ENCODE data around the gene CA9. TPM values are rescaled to one million over a fixed set of nuclear protein-coding genes. Genes with fewer than 3 reads are reported as not detected.

Gene CA9
- total RNA-seq, 1 donor from 2014 or later: 6.8 TPM

DNA sequence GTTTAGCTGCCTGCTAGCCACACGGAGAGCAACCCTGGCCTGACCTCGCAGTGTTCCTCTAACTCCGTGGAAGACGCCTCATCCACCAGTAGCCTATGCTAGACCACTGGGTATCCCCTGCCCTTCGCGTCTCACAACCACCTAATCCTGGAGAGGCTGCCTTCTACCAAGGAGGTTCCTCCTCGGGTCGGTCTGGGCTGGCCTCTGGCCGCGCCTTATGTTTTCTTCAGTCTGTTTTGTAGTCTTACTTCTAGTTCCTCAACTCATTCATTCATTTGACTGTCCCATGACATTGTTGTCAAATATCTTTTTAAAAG is 17.6 kb downstream of the CA9 start:
- no peak for DNase-seq (ENCODE audit: low read depth)

- no peak for DNase-seq (ENCODE audit: low read depth)
Measured at GRCh38 chr9:35691757-35692301, 18.1 kb downstream of the CA9 start.

GRCh38 chr9:35695943-35696401 is 22.2 kb downstream of the CA9 start:
- DNase-seq (ENCODE audit: low read depth): no peak

DNA sequence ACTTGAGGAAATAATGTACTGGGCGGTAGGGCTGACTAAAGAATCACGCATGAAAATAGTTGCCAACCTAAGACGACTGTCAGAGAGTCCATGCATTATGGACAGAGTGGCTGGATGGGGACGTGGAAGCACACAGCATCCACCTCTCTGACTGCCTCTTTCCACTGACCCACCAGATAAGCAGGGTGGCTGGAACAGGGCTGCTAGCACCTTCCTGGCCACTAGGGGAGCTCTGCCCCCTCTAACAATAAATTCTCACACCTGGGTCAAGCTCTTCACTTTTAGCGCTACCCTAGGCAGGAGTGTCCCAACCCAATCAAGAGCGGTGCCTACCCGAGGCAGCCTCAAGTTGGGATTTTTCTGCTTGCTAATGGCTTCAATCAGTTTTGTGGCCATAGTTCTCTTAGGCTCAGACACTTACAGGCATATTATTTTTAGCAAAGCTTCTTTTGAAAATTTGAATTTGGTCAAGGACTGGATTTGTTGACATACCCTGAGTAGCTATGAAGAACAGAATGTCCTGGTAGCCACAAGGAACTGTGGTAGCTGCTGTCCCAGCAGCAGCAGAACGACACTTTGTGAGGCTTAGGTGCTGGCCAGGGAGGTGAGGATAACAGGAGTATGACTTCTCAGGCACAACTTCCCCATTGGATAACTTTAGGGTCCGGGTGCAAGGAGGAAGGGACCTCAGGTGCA is 22.9 kb downstream of the CA9 start:
- peak; percentile 45 for DNase-seq (ENCODE audit: low read depth)

DNA sequence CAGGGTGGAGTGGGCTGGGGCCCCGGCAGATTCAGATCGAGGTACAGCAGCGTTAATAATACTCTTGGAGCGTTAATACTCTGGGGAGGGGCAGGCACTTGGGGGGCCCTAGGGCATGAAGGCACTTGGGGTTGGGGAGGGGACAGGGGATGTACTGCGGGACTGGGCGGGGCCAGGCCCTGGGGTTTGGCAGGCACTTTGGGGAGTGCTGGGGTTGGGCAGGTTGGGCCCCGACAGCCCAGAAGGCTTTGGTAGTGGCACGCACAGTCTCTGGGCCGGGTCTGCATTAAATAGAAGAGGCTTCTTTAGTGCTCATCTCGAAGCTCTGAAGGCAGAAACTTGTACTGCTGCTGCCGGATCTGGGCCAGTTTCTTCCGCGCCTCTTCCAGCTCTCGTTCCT is 23.8 kb downstream of the CA9 start:
- DNase-seq (ENCODE audit: low read depth): no peak

- DNase-seq (ENCODE audit: low read depth): no peak
Measured at GRCh38 chr9:35698231-35698630, 24.5 kb downstream of the CA9 start.

GRCh38 chr9:35700031-35700430 is 26.3 kb downstream of the CA9 start:
- no peak for DNase-seq (ENCODE audit: low read depth)

GRCh38 chr9:35700942-35701341 is 27.2 kb downstream of the CA9 start:
- no peak for DNase-seq (ENCODE audit: low read depth)

DNA sequence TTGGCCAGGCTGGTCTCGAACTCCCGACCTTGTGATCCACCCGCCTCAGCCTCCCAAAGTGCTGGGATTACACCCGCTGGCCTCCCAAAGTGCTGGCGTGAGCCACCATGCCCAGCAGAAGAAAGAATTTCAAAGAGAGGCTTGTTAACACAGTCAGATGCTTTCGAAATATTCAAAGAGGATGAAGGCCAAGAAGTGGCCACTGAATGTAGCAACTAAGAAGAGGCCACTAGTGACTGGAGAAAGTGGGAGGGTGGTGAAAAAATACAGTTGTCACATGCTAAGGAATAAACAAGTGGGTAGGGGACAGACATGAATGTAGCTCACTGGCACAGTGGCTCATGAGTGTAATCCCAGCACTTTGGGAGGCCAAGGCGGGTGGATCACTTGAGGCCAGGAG is 29.0 kb downstream of the CA9 start:
- no peak for DNase-seq (ENCODE audit: low read depth)

GRCh38 chr9:35703906-35704672 is 30.4 kb downstream of the CA9 start:
- DNase-seq (ENCODE audit: low read depth): no peak

DNA sequence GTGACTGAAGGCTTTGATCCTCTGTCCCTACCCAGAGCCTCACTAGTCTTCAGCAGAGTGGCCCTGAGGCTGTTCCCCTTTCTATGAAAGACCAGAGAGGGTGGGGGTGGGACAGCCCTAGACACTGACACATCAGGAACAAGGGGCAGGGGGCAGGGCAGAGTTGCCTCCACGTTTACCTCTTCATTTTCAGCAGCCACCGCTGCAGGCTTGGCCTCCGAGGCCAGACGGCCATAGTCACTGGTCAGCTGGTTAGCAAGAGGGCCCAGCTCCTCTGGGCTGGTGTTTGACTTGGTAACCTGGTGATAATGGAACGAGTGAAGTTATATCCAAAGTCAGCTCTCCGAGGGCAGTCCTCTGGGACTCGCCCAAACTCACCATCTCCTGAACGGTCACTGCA is 31.6 kb downstream of the CA9 start:
- DNase-seq (ENCODE audit: low read depth): no peak

DNA sequence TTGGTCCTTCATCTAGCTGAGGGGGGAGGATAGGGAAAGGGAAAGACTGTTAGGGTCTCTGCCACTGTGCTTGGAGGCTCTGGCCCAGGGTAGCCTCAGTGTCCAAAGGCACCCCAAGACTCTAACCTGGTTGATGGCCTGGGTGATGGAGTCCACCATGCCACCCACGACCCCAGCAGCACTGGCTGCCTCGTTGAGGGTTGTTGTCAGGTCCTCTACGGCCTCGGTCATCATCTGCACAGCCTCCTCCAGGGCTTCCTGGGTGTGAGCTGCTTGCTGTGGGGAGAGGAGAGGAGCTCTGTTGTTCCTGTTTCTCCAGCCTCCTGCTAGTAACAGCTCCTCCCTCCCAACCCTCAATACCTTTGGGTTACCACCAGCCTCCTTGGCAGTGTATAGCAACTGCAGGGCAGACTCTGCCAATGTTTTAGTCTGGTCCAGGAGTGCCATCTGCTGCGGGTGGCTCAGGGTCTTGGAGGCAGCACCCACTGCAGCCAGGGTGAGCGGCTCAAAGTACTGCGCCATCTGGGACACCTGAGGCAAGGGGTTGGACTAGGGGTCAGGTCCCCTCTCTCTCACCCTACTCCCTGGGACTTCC is 32.2 kb downstream of the CA9 start:
- no peak for DNase-seq (ENCODE audit: low read depth)

DNA sequence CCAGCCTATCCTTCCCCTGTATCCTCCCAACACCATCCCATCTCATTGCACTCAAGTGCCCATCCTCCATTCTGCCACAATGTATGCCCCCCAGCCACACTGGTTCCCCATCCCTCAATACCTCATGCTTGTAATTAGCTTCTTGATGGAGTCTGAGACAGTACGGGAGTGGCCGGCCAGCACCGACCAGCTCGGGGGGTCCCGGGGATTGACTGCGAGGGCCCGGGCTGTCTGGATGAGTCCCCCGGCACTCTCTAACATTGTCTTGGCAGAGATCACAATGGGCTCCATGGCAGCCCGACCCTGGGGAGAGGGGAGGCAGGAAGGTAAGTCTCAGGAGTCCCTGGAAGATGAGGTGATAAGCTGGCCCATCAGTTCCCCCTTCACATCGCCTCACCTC is 33.2 kb downstream of the CA9 start:
- DNase-seq (ENCODE audit: low read depth): no peak

DNA sequence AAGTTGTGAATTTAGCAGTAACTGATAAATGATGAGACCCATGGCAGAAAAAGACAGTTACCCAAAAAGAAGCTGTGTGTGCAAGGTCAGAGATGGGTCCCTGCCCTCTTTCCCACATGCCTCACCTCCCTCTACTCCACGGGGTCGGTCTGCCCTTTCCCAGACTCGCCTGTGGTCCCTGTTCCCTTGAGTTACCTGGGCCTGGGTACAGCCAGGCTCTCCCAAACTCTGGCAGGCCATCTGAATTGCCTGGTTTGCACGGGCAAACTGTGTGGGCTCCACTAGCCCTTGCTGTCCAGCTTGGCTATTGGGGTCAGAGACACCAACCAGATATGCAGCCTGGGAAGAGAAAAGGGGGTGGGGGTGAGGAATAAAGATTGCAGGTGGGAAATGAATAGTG is 34.4 kb downstream of the CA9 start:
- DNase-seq (ENCODE audit: low read depth): no peak

DNA sequence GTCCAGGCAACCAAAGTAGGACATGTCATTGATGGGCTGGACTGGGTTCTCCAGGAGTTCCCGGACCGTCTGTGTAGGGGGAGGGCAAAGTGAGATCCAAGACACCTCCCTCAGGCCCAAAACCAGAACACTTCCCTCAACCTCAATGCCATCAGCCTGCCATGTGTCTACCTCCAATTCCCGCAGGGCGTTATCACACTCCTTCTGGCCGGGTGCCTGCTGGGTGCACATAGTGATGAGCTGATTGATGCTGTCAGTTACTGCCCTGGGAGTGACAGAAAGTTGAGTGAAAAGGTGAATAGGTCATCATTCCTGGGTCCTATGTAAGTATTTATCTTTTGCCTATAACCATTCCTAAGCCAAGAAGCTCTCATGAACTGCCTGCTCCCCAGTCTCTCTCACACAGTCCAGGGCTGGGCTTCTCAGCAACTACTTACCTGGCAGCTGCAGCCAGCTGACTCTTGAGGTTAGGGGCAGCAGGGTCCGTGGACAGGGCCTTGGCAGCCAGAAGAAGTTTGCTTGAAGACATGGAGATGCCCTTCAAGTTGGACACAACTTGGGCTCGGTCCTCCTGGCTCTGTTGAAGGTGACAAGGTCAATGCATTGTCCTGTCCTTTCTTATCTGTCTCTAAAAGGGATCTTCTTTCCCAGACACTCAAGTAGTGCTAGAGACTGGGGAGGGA is 37.2 kb downstream of the CA9 start:
- DNase-seq (ENCODE audit: low read depth): no peak

DNA sequence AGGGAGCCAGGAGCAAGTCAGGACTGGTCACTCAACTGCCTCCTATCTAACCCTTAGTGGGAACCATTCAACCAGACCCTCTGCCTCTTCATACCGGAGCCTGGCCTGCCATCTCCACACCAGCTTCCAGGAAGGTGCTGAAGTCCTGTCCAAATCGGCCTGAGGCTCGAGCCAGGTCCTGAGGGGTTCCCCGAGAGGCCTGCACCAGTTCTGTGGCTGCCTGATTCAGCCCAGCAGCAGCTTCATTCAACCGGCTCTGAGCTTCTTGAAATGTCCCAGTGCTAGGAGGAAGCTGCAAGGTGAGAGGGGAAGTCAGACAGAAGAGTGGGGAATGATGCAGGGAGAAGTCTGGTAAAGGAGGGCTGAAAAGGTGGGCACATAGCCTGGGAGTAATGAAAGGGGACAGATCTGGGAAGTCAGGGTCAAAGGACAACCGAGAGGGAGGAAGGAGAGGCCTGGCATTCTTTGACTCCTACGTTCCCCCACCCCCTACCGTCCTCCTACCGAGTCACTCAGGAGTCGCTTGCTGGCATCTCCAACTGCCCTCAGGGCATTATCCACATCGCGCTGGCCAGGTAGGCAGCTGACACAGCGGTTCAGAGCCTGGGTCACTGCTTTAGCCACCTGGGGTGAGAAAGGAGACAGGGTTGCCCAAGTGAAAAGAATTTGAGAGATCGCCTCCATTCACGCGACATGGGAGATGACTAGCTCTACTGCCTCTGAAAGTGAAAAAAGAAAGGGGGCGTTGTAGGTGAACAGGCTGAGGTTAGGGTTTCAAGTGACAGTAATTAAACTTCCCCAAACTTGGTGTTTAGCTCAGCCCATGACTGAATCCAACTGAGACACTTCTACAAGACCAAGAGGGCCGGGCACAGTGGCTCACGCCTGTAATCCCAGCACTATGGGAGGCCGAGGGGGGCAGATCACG is 38.0 kb downstream of the CA9 start:
- DNase-seq (ENCODE audit: low read depth): peak; percentile 46

- peak; percentile 29 for DNase-seq (ENCODE audit: low read depth)
Measured at GRCh38 chr9:35712762-35713400, 39.2 kb downstream of the CA9 start.

DNA sequence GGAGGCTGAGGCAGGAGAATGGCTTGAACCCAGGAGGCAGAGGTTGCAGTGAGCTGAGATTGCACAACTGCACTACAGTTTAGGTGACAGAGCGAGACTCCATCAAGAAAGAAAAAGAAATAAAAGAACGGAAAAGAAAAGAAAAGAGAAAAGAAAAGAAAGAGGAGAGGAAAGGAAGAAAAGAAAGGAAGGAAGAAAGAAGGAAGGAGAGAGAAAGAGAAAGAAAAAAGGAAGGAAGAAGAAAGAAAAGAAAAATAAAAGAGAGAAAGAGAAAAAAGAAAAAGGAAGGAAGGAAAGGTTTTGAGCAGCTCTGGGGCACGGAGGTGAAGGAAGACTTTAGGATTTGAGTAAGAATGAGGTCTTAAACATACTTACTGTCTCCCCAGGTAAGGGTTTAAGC is 39.9 kb downstream of the CA9 start:
- DNase-seq (ENCODE audit: low read depth): no peak

DNA sequence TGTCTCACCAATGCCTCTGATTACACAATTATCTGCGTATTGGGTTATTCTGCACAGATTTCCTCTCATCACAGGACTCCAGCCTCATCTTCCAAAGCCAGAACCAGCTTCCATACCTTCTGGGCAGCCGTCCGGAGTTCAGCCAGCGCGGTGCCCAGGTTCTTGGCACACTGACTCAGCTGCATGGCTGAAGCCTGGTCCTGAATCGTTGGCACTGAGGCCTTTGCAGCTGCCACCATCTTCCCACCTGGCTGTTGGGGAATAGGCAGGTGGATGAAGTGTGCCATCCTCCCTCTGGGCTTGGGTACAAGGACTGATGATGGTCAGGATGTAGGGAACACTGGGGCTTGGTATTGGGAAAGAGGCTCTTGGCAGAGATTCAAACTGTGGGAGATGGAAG is 40.4 kb downstream of the CA9 start:
- DNase-seq (ENCODE audit: low read depth): no peak

DNA sequence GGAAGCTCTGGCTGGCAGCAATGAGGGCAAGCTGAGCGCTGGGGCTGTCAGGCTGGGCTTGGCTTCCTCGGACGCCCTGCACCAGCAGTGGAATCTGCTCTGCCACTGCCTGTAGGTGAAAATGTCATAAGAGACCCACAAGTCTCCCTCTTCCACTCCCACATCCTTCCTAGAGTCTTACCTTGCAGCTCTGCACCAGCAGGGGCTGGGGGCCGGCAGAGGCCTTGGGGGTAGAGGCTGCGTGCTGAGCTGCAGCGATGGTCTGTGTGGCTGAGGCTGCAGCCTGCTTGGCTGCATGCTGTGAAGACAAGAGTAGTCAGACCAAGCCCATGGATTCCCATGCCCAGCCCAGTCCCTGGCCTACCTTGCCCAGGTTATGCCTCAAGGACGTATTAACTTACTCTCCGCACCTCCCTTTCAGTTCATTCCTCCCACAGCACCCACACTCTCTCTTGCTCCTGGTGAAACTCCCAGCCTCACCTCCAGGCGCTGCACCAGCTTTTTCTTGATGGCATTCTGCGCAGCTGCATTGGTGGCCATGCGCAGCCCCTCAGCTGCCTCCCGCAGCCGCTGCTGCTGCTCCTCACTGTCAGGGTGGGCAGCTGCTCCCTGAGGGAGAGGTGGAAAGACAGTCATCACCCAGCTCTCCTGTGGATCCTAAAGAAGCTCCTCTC is 41.0 kb downstream of the CA9 start:
- DNase-seq (ENCODE audit: low read depth): no peak

All from renal cortical epithelial cell (primary cell).